Pancreas (tissue), 10 donors: ENCODE results near the gene IGF2. TPM values are rescaled to one million over a fixed set of nuclear protein-coding genes. Genes with fewer than 3 reads are reported as not detected.

Experiments used
- ATAC-seq, 4 donors: fragments of 200-7000 bp; cut with Tn5 transposase; one replicate each; pipeline versions ENCODE4 v1.8.0 to v1.9.1; 2020; ENCODE audit warnings: mild to moderate bottlenecking in 4 of 4, moderate library complexity in 4 of 4
- DNase-seq, 6 donors: peaks; one replicate each; pipeline ENCODE4 v3.0.0-alpha.2; 2020
- FAIRE-seq: peaks from 2 replicates; lab custom pipeline; 2012; peaks lifted over from hg19 to GRCh38; lab: Jason Lieb, UNC
- H3K27ac ChIP-seq, 4 donors: fragments of 200-600 bp; sonication (generic); 1 replicate in 3 of 4; 2 replicates in 1 of 4; pipeline versions ENCODE4 v1.5.0 to v1.8.0; 2020
- H3K27me3 ChIP-seq, 4 donors: fragments of 200-600 bp; one replicate each; pipeline ENCODE4 v1.8.0; 2021
- H3K36me3 ChIP-seq, 3 donors: fragments of 200-600 bp; sonication (generic) in 1 of 3; one replicate each; pipeline versions ENCODE4 v1.5.0 to v1.8.0; 2020 to 2021
- H3K4me1 ChIP-seq, 3 donors: fragments of 200-600 bp; one replicate each; pipeline ENCODE4 v1.8.0; 2021
- H3K4me3 ChIP-seq, 4 donors: fragments of 200-600 bp; sonication (generic) in 2 of 4; one replicate each; pipeline versions ENCODE4 v1.5.0 to v1.8.0; 2020 to 2021
- H3K9me3 ChIP-seq, 4 donors: fragments of 200-600 bp; one replicate each; pipeline ENCODE4 v1.8.0; 2021
- WGBS, 2 donors: extraction: QIAGEN DNeasy Blood & Tissue Kit; methylation state at CpG; one replicate each; pipeline ENCODE4 v1.1.7; 2013; 5-methylcytosine and 5-hydroxymethylcytosine counted together
- intact Hi-C, 3 donors: fragments of 100-400 bp; cut with DNase I; formaldehyde crosslinking; loops; one replicate each; pipeline versions ENCODE4 v1.11.1 to v1.14.2; 2022
- polyA plus RNA-seq, 2 donors: library from polyadenylated mRNA; stranded (reverse); fragments of 200-250 nt; gene quantifications; one replicate each; pipeline ENCODE4 v1.2.3, GENCODE V29; 2013
- total RNA-seq, 6 donors: library from RNA; stranded (reverse); fragmentation: NEBNext Ultra II Directional in 4 of 6; extraction: Animal tissue kit (Norgen Biotek cat#: 25700) in 4 of 6; gene quantifications; one replicate each; pipeline versions ENCODE4 v1.2.1 to v1.2.4, GENCODE V29; 2021 to 2023
- TF ChIP-seq, protein P1 (sequence below), 4 donors: fragments of 200-600 bp; sonication (generic) in 3 of 4; IDR thresholded peaks; one replicate each; pipeline versions ENCODE4 v1.5.0 to v1.8.0; 2021; ENCODE audit warnings: antibody characterized with exemption in 4 of 4
- donor health status: healthy with polysubstance abuse.
- donor health status: DM: no; HTN: no; CAD: no; lungs with moderate emphysema.
- donor health status: DM: no; HTN: no; CAD: no.
- donor health status: control.
- donor health status: control.
- donor health status: Bipolar disorder and iron deficiency.
- donor health status: DM: yes; HTN: yes; CAD: no.
- donor health status: DM: no; HTN: no; CAD: no.
- donor health status: DM: no; HTN: no; CAD: no.
- donor health status: DM: yes; HTN: yes; CAD: no.

The IGF2 gene
- total and polyA plus RNA-seq, 8 donors: 6.0 to 99.9 (median 21.5) TPM

- intact Hi-C loops: no loop called here
- 51 to 61% methylated on average over 22 to 23 of the region's 23 CpGs for WGBS, 2 donors
- TF ChIP-seq, protein P1, sequence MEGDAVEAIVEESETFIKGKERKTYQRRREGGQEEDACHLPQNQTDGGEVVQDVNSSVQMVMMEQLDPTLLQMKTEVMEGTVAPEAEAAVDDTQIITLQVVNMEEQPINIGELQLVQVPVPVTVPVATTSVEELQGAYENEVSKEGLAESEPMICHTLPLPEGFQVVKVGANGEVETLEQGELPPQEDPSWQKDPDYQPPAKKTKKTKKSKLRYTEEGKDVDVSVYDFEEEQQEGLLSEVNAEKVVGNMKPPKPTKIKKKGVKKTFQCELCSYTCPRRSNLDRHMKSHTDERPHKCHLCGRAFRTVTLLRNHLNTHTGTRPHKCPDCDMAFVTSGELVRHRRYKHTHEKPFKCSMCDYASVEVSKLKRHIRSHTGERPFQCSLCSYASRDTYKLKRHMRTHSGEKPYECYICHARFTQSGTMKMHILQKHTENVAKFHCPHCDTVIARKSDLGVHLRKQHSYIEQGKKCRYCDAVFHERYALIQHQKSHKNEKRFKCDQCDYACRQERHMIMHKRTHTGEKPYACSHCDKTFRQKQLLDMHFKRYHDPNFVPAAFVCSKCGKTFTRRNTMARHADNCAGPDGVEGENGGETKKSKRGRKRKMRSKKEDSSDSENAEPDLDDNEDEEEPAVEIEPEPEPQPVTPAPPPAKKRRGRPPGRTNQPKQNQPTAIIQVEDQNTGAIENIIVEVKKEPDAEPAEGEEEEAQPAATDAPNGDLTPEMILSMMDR (IDR thresholded peaks at IDR 0.05): no peak
These were observed 46.3 kb upstream of the IGF2 start for GRCh38 chr11:2185324-2186085.

DNA sequence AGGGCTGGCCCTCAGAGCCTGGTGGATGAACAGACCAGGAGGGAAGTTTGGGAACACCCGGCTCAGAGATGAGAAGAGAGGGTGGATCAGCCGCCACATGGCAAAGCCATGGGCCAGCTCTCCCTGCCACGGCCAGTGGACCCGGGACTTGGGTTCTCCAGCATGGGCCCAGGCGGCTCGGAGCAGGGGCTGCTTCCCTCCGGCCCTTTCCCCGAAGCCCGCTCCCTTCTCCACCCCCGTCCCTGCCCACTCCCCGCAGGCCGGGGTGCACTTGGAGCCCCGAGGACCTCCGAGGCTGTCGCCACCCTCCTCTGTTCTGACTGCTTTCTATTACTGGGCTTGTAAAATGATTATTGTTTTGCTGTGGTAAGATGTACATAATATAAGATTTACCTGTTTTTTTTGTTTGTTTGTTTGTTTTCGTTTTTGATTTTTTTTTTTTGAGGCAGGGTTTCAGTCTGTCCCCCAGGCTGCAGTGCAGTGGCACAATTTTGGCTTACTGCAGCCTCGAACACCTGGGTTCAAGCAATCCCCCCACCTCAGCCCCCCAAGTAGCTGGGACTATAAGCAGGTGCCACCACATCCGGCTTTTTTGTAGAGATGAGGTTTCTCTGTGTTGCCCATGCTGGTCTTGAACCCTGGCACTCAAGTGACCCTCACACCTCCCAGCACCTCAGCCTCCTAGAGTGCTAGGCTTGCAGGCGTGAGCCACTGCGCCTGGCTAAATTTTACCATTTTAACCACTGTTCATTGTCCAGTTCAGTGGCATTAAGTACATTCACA lies 43.7 kb upstream of the IGF2 start:
- H3K27me3 ChIP-seq: no peaks in the 10 kb centered on the region
- TF ChIP-seq, protein P1 (IDR thresholded peaks at IDR 0.05): no peak
- 66 to 80% methylated on average over 18 to 20 of the region's 20 CpGs for WGBS, 2 donors
- no peaks in the 10 kb centered on the region for H3K36me3 ChIP-seq
- no peak overlapping the region for H3K27ac ChIP-seq
- H3K4me3 ChIP-seq: no peak overlapping the region
- no peaks in the 10 kb centered on the region for H3K9me3 ChIP-seq
- FAIRE-seq (no peak), DNase-seq (no peak), ATAC-seq (no peak)
- intact Hi-C loops: no loop called here
- no peaks in the 10 kb centered on the region for H3K4me1 ChIP-seq

More at GRCh38 chr11:2185324-2186085, 46.3 kb upstream of the IGF2 start:
- H3K4me1 ChIP-seq: no peaks in the 10 kb centered on the region
- no peak overlapping the region for H3K27ac ChIP-seq
- no peak for FAIRE-seq
- no peak for ATAC-seq
- H3K27me3 ChIP-seq: no peaks in the 10 kb centered on the region
- DNase-seq: no peak
- H3K36me3 ChIP-seq: no peaks in the 10 kb centered on the region
- no peak overlapping the region for H3K4me3 ChIP-seq
- H3K9me3 ChIP-seq: no peaks in the 10 kb centered on the region

GRCh38 chr11:2182075-2182474 lies 42.9 kb upstream of the IGF2 start:
- no peak for DNase-seq
- no peak overlapping the region for H3K4me3 ChIP-seq
- TF ChIP-seq, protein P1 (IDR thresholded peaks at IDR 0.05): no peak
- no peaks in the 10 kb centered on the region for H3K27me3 ChIP-seq
- WGBS, 2 donors: 64 to 77% methylated on average over 18 of the region's 18 CpGs
- intact Hi-C loops: no loop called here
- H3K36me3 ChIP-seq: no peaks in the 10 kb centered on the region
- FAIRE-seq: no peak
- H3K9me3 ChIP-seq: no peaks in the 10 kb centered on the region
- ATAC-seq: no peak
- no peaks in the 10 kb centered on the region for H3K4me1 ChIP-seq
- H3K27ac ChIP-seq: no peak overlapping the region

DNA sequence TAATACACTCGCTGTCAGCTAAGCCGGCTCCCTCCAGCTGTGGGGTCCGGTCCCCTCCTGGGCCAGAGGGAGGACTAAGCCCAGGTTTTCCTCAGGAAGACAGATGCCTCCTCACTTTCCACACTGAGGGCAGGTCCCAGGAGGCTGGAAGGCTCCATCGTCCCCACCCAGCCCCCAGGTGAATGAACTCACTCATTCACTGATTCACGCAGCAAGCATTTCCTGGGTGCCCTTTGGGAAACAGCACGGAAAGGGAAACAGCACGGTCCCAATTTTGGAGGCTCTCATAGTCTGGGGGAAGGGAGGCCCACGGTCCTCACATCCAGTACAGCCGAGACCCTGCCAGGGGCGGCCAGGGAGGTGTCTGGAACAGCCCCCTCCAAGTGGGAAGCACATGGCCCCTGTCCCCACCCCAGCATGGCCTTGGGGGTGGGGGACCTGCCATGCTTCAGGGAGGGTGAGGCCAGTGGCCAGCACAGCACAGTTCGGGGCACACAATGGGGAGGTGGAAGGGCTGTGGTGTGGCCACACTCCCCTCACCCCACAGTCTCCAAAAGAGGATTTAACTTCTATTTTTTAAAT lies 41.7 kb upstream of the IGF2 start:
- FAIRE-seq (no peak), ATAC-seq (no peak), DNase-seq (no peak)
- Histone ChIP-seq H3K4me1 (no peaks in the 10 kb centered on the region), H3K36me3 (no peaks in the 10 kb centered on the region), H3K9me3 (no peaks in the 10 kb centered on the region), H3K27me3 (no peaks in the 10 kb centered on the region), H3K4me3 (no peak overlapping the region), H3K27ac (no peak overlapping the region)
- intact Hi-C loops: no loop called here
- TF ChIP-seq, protein P1 (IDR thresholded peaks at IDR 0.05): no peak
- 74 to 82% methylated on average over 11 of the region's 11 CpGs for WGBS, 2 donors
